Thymus (tissue), 11 donors: ENCODE data around the gene FRMD8. TPM values are rescaled to one million over a fixed set of nuclear protein-coding genes. Genes with fewer than 3 reads are reported as not detected.

Experiments
- DNase-seq, 9 donors: peaks; one replicate each; pipeline ENCODE4 v3.0.0-alpha.2; 2013; ENCODE audit warnings: low spot score in 9 of 9, low read depth in 6 of 9, missing footprints in 1 of 9
- H3K27ac ChIP-seq, 2 donors: one replicate each; pipeline ENCODE4 v1.5.1; 2013; ENCODE audit warnings: control low read depth in 1 of 2, low read depth in 1 of 2, low read length in 1 of 2, mild to moderate bottlenecking in 1 of 2, moderate library complexity in 1 of 2
- H3K27me3 ChIP-seq, 2 donors: one replicate each; pipeline ENCODE4 v1.5.1; 2013; ENCODE audit warnings: low read length in 1 of 2; ENCODE audit not compliant: control insufficient read depth in 2 of 2, insufficient read depth in 1 of 2
- H3K36me3 ChIP-seq, 2 donors: one replicate each; pipeline ENCODE4 v1.5.1; 2013; ENCODE audit warnings: low read length in 1 of 2, mild to moderate bottlenecking in 1 of 2, moderate library complexity in 1 of 2; ENCODE audit not compliant: control insufficient read depth in 2 of 2, insufficient read depth in 2 of 2
- H3K4me1 ChIP-seq, 2 donors: one replicate each; pipeline ENCODE4 v1.5.1; 2013; ENCODE audit warnings: low read length in 2 of 2; ENCODE audit not compliant: control insufficient read depth in 2 of 2, insufficient read depth in 2 of 2
- H3K4me3 ChIP-seq, 2 donors: one replicate each; pipeline ENCODE4 v1.5.1; 2013; ENCODE audit warnings: low read length in 2 of 2, control low read depth in 1 of 2, mild to moderate bottlenecking in 1 of 2
- H3K9me3 ChIP-seq, 2 donors: one replicate each; pipeline ENCODE4 v1.5.1; 2013; ENCODE audit warnings: low read length in 1 of 2, mild to moderate bottlenecking in 1 of 2; ENCODE audit not compliant: control insufficient read depth in 2 of 2, insufficient read depth in 1 of 2
- WGBS: extraction: QIAGEN DNeasy Blood & Tissue Kit; methylation state at CpG from one replicate; pipeline ENCODE4 v1.1.7; 2013; 5-methylcytosine and 5-hydroxymethylcytosine counted together
- polyA plus RNA-seq: library from polyadenylated mRNA; stranded (reverse); fragments of 200-250 nt; gene quantifications from one replicate; pipeline ENCODE4 v1.2.3, GENCODE V29; 2013
- total RNA-seq: library from RNA; stranded (reverse); fragments of 120-200 nt; gene quantifications from one replicate; pipeline ENCODE4 v1.2.4, GENCODE V29; 2013
- donor health status: healthy.

The FRMD8 gene
- total and polyA plus RNA-seq, 2 donors = 15.2 to 21.4 TPM

DNA sequence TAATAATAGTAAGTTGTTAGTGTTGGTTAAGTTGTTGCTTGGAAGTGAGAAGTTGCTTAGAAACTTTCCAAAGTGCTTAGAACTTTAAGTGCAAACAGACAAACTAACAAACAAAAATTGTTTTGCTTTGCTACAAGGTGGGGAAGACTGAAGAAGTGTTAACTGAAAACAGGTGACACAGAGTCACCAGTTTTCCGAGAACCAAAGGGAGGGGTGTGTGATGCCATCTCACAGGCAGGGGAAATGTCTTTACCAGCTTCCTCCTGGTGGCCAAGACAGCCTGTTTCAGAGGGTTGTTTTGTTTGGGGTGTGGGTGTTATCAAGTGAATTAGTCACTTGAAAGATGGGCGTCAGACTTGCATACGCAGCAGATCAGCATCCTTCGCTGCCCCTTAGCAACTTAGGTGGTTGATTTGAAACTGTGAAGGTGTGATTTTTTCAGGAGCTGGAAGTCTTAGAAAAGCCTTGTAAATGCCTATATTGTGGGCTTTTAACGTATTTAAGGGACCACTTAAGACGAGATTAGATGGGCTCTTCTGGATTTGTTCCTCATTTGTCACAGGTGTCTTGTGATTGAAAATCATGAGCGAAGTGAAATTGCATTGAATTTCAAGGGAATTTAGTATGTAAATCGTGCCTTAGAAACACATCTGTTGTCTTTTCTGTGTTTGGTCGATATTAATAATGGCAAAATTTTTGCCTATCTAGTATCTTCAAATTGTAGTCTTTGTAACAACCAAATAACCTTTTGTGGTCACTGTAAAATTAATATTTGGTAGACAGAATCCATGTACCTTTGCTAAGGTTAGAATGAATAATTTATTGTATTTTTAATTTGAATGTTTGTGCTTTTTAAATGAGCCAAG lies 38.9 kb downstream of the FRMD8 start:
- Histone ChIP-seq H3K4me1 (peaks cover 40 to 87% of the 10 kb centered on the region in 2 donors), H3K36me3 (peaks cover 7 to 9% of the 10 kb centered on the region in 2 donors)
- DNase-seq = peak in 4 of 9 donors; percentile 81 to 94 (median 84)

DNA sequence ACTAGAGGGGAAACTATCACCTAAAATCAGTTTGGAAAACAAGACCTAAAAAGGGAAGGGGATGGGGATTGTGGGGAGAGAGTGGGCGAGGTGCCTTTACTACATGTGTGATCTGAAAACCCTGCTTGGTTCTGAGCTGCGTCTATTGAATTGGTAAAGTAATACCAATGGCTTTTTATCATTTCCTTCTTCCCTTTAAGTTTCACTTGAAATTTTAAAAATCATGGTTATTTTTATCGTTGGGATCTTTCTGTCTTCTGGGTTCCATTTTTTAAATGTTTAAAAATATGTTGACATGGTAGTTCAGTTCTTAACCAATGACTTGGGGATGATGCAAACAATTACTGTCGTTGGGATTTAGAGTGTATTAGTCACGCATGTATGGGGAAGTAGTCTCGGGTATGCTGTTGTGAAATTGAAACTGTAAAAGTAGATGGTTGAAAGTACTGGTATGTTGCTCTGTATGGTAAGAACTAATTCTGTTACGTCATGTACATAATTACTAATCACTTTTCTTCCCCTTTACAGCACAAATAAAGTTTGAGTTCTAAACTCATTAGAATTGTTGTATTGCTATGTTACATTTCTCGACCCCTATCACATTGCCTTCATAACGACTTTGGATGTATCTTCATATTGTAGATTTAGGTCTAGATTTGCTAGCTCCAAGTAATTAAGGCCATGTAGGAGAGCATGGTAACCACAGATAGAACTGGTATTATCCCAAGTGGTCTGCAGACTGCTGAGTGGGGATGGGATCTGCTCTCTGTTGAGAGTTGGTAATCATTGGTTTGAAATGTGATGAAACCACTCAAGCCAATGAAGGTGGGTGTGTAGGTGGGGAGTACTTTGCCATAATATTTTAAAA lies 39.8 kb downstream of the FRMD8 start:
- 12% methylated on average over 9 of the region's 9 CpGs for WGBS
- Histone ChIP-seq H3K27ac (peak overlapping the region; percentile 90 to 95), H3K4me1 (peaks cover 34 to 84% of the 10 kb centered on the region in 2 donors), H3K36me3 (peaks cover 7 to 9% of the 10 kb centered on the region in 2 donors), H3K4me3 (peak overlapping the region; percentile 63 to 83), H3K27me3 (no peaks in the 10 kb centered on the region), H3K9me3 (peaks cover 0 to 4% of the 10 kb centered on the region in 2 donors)
- DNase-seq = peak in 2 of 9 donors; percentile 59 to 73

More for the DNA sequence above, 38.9 kb downstream of the FRMD8 start:
- Histone ChIP-seq H3K9me3 (peaks cover 0 to 4% of the 10 kb centered on the region in 2 donors), H3K27me3 (no peaks in the 10 kb centered on the region), H3K27ac (peak overlapping the region; percentile 95 to 98), H3K4me3 (peak overlapping the region; percentile 63 to 83)
- WGBS = 4% methylated on average over 9 of the region's 9 CpGs

DNA sequence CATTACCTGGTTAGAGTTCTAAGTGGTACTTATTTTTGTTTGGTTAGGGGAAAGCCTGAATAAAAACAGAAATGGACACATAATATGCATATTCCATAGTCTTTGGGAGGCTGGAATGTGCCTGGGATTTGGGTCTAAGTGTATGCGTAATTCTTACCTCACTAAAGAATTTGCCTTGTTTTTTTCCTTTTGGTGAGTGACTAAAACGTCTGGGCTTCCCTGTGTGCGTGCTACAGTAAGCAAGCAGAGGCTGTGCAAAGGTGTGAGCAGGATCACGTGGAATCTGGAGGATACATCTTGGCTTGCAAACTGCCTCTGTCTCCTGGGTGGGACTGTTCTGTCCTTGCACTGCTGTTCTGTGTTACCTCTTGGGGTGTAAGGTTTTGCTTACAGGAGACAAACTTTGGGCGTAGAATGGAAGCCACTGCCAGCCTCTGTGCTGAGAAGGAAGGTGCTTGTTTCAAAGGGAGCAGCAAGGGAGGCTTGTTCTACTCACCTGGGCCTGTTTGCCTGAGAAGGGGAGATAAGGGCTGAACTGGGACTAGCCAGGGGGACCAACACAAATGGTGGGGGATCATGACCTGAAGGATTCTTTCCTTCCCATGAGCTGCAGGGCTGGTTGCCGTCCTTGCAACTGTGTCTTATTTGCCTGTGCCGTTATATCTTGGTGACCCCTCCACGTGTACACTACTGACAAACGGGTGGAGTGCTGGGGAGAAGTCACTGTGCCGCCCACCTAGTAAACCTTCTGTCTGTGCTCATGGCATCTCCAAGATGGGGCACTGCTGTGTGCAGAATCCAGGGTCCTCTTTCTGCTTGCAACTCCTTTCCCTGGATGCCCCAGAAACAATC lies 40.6 kb downstream of the FRMD8 start:
- peaks cover 36 to 78% of the 10 kb centered on the region in 2 donors for H3K4me1 ChIP-seq
- peak in 1 of 9 donors; percentile 37 for DNase-seq
- H3K9me3 ChIP-seq = no peaks in the 10 kb centered on the region
- peak overlapping the region in 1 of 2 donors; percentile 83 for H3K4me3 ChIP-seq
- 79% methylated on average over 10 of the region's 10 CpGs for WGBS
- no peaks in the 10 kb centered on the region for H3K27me3 ChIP-seq
- H3K36me3 ChIP-seq = peaks cover 7 to 9% of the 10 kb centered on the region in 2 donors
- H3K27ac ChIP-seq = peak overlapping the region; percentile 90 to 95

DNA sequence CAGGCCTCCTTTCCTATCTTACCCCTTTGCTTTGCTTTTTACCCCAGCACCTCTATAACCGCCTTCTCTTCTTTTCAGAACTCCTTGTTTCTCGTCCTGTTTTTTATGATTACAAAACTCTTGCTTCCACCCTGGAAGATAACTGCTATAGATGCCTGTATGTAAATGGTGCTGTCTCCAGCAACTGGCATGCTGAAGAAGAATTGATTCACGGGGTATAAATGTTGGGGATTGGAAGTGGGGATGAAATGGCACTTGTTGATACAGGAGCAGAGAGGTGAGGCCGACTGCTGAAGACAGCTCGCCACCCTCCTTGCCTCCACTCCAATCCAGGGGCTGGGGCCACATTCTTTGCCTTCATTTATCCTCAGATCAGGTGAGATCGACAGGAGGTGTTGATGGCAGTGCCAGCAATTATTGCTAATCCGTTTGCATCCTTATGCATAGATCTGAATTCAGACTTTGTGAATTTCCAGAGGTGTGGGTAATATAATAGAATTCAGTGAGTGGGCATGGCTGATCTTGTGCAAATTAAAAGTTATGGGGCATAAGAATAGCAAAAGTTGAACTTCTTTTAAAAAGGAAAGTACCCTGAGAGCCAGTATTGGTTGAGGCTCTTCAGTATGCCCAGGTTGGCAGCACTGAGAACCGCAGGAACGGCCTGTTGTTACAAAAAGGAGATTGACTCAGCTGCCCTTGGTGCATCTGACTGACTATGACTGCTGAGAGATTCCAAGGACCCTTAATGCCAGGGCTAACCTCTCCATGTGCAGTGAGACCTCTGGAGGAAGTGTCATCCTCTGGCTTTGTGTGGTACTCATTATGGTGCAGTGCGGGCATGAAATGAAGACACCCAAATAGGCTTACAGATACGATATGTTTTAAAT lies 41.5 kb downstream of the FRMD8 start:
- Histone ChIP-seq H3K4me1 (peaks cover 35 to 72% of the 10 kb centered on the region in 2 donors), H3K27ac (peak overlapping the region; percentile 90 to 95), H3K36me3 (peaks cover 3 to 9% of the 10 kb centered on the region in 2 donors), H3K9me3 (no peaks in the 10 kb centered on the region), H3K4me3 (peak overlapping the region in 1 of 2 donors; percentile 5), H3K27me3 (no peaks in the 10 kb centered on the region)
- DNase-seq = no peak
- 83% methylated on average over 11 of the region's 11 CpGs for WGBS

DNA sequence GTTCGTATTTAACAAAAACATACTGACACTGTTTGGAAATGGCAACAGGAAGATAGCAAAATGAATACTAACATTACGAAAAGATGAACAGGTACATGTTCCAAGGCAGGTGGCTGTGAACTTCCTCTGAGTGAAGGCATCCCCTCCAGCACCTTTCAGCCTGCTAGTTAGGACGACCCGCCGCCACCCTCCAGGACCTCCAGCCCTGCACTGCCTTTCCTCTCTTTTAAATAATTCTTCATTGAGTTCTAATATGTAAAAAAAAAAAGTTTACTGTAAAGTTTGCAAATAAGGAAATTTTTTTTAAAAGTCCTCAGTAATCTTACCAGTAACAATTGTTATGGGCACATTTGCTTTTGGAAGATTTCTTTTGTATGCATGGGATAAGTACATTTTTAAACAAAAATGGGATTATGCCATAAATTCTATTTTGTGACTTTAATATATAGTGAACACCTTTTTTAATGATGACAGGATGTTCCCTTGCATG lies 42.2 kb downstream of the FRMD8 start:
- 79% methylated on average over 5 of the region's 5 CpGs for WGBS
- Histone ChIP-seq H3K27me3 (no peaks in the 10 kb centered on the region), H3K9me3 (no peaks in the 10 kb centered on the region), H3K36me3 (peaks cover 3 to 8% of the 10 kb centered on the region in 2 donors), H3K4me1 (peaks cover 32 to 65% of the 10 kb centered on the region in 2 donors), H3K27ac (peak overlapping the region; percentile 2 to 84), H3K4me3 (no peak overlapping the region)
- DNase-seq = no peak

DNA sequence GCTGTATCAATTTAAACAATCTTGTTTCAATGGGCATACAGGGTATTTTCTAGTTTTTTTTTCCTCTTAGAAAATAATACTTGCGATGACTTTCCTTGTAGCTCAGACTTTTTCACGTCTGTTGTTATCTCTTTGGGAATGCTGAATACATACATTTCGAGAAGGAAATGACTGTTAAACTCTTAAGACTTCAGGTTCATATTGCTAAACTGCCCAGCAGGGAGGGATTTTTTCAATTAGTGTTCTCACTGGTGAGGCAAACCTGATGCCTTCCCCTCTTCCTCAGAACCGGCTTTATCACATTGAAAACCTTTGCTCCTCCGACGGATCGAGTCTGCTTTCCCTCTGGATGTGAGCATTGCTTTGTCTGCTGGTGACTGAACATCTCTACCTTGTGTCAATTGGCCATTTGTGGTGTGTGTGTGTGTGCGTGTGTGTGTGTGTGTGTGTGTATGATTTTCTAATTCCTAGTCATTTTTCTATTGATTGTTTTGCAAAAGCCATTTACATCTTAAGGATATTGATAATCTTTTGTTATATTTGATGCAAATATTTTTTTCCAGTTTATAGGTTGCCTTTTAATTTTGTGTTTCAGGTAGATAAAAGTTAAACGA lies 42.7 kb downstream of the FRMD8 start:
- H3K4me3 ChIP-seq = no peak overlapping the region
- H3K27me3 ChIP-seq = no peaks in the 10 kb centered on the region
- H3K27ac ChIP-seq = peak overlapping the region; percentile 33 to 58
- 50% methylated on average over 9 of the region's 9 CpGs for WGBS
- peaks cover 32 to 60% of the 10 kb centered on the region in 2 donors for H3K4me1 ChIP-seq
- no peak for DNase-seq
- peaks cover 5 to 7% of the 10 kb centered on the region in 2 donors for H3K36me3 ChIP-seq
- no peaks in the 10 kb centered on the region for H3K9me3 ChIP-seq

DNA sequence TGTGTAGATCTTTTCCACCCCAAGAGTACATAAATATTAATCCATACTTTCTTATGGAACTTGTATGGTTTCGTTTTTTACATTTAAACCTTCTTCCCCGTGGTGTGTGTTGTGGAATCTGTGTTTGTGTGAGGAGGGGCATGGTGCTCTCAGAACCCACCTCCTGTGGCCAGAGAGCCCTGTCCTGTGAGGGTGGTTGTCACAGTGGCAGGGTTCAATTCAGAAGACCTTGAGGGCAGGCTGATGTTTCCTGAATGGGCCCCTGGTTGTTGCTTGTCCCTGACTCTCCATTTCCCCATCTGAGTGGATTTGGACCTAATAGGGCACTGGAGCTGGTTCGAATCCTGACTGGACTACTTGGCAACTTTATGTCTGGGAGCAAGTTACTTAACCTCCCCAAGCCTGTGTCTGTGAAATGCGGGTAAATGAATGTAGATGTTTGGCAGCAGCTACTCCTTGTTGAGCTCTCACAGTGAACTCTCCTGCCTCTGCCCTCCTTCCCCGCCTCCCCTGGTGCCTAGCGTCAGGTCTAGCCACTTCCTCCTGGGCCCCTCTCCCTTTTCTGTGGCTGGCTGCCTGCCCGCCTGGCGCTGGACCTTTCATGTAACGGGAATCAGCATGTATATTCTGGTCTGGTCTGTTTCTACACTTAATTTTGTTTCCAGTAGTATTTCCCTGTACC lies 43.4 kb downstream of the FRMD8 start:
- Histone ChIP-seq H3K27ac (peak overlapping the region; percentile 90 to 94), H3K4me3 (peak overlapping the region; percentile 6 to 18), H3K27me3 (no peaks in the 10 kb centered on the region), H3K4me1 (peaks cover 32 to 53% of the 10 kb centered on the region in 2 donors), H3K9me3 (no peaks in the 10 kb centered on the region), H3K36me3 (peaks cover 8 to 12% of the 10 kb centered on the region in 2 donors)
- 4% methylated on average over 9 of the region's 9 CpGs for WGBS
- DNase-seq = peak in 3 of 9 donors; percentile 30 to 79 (median 60)
